ENCODE results near the gene LAMA4.

LAMA4 gene

DNA sequence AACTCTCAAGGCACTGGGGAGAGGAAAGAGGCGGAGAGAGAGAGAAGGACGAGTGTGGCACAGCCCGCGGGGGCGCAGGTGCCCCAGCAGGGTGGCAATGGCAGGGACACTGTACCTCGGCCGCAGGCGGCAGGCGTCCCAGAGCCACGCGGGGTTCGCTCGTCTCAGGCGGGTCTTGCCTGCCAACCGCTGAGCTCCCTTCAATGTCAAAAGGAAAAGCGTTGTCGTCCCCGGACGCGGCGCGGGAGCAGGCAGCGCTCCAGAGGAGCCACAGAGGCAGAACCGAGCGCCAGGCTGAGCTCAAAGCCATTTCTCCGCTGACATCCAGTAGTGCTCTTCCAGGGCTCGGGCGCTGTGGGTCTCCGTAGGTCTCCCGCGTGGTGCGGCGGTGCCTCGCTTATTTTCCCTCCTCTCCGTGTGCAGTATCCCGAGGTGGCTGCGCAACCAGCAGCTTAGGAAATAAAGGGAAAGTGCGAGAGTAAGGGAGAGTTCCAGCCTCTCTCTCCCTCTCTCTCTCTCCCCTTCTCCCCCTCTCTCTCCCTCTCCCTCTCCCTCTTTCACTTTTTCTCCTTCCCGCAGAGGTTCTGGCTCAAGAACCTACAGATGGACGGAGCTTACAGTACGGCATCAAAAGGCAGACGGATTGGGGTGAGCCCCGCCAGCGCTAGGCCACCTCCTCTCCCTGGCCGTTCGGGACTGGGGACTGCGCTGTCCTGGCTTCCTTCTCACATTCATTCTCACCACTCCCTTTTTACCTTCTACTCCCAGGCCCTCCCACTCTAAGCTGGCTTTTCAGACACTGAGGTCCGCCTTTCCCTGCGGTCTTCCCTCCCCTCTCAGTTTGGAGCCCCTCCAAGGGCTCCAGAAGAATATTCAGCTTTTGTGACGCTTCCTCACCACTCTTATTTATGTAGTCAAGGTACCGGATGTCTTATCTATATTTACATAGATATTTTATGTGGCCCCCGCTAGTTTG is at the start of gene LAMA4:
Gene LAMA4, minus strand, starts transcription at position 727 of the 976 bp plus-strand sequence. Its CDS starts 417 bp downstream, at position 310.
- no peak for DNase-seq (ENCODE audit: low read depth)

DNA sequence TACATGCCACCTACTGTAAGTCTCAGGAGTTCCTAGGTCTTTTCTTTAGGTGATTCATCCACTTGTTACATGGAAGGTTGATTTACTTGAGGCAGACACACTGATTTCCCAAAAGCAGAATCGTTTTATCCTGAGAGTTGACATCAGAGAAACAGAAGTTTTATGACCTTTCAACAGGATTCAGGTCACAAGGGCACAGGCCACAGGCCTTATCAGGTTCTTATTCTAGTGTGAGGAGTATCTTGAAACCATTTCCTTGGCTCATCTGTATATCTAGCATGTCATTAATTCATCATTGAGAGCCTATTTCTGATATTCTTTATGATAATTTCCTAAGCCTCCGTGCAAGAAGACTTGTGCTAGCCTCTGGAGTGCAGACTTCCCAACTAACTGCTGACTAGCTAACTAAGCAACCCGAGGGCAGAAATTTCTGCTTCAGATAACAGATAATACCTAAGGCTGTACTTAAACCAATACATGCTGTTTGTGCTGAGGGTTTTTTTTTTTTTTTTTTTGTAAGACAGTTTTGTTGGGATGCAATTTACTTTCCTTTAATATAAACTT is 47.9 kb upstream of the LAMA4 start:
- DNase-seq (ENCODE audit: low read depth), result no peak

DNA sequence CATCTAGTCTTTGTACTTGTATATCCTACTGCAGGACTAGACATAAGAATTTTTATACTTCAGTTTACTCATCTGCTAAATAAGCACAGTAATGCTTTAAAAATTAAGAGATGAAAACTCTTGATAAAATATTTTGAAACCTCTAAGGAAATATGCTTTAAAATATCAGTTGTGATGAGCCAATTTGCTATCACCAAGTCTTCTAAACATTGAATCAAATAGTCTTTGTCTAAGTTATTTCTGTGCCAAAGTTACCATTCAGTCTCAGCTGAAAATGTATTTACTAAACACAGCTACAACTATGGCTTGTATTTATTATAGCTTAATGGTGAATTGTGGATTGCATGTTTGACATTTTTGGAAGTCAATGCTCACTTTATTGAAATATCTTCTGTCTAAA is 46.5 kb upstream of the LAMA4 start:
- DNase-seq (ENCODE audit: low read depth), result no peak

DNA sequence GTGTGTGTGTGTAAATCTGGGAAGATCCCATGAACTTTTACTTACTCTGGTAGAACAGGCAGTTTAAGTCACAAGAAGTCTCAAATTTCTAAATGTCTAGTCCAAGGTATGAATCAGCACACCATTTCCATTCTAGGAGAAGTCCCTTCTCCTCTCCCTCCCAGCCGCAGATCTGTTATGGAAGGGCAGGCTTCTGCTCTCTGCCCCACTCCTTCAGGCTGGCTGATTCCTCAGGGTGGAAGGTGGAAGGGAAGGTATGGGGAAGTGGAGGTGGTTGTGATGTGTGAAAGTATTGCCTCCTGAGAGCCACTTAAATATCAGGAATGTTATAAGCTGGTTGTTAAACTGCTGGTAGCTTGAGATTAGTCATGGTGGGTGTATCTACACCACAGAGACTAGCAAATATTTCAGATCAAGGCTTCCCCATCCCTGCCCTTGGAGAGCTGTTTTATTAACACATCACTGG is 44.5 kb upstream of the LAMA4 start:
- DNase-seq (ENCODE audit: low read depth), result no peak

GRCh38 chr6:112298021-112298745 is 43.8 kb upstream of the LAMA4 start:
- no peak for DNase-seq (ENCODE audit: low read depth)

DNA sequence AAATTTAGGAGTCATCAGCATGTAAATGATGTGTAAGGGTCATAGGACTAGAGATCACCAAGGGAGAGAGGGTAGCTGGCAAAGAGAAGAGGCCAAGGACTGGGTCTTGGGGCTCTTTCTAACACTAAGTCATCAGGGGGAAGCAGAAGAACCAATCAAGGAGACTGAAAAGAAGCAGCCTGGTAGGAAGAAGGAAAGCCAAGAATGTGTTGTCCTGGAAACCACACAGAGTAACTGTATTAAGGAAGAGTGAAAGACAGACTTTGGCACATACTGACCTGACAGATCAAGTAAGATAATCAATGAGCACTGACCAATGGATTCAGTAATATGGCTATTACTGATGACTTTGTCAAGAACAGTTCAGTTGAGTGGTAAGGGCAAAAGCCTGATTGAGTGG is 42.3 kb upstream of the LAMA4 start:
- DNase-seq (ENCODE audit: low read depth), result no peak

GRCh38 chr6:112296122-112296521 is 41.8 kb upstream of the LAMA4 start:
- DNase-seq (ENCODE audit: low read depth), result no peak

DNA sequence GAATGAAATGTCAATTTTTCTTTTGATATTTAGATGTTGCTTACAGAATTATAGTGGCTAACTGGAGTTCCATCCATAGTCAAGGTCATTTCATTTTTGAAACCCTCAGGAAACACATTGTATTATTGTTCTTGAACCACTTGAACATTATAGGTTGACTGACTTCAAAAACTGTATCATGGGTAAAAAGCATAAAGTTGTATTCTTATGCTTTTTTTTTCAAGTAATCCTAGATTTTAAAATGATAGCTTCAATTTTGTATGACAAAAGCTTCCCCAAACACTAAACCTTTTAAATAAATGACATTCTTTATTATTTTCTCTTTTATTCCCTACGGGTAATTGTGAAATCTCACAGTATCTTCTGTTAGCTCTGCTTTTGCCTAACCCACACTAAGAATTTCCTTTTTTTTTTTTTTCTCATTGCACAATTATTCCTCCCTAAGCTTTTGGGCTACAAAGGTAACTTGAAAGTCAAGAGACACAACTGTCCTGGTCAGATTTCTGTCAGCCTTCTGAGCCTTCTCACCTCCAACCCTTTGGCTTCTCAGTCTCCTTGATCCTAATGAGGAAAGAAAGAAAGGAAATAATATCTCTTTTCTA is 36.9 kb upstream of the LAMA4 start:
- no peak for DNase-seq (ENCODE audit: low read depth)

- no peak for DNase-seq (ENCODE audit: low read depth)
These were observed 34.7 kb upstream of the LAMA4 start for GRCh38 chr6:112289038-112289566.

DNA sequence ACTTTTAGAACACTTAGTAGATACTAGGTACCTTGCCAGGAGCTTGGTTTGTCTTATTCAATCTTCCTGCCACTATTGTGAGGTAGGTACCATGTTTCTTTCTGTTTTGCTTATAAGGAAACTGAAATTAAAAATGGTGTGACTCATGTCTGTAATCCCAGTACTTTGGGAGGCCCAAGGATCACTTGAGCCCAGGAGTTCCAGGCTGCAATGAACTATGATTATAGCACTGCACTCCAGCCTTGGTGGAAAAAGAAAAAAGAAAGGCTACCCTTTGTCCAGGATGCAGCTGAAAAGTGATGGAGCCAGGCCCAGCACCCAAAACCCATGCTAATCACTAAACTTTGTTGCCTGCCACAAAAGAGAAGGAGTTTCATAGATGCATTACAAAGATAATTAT is 34.1 kb upstream of the LAMA4 start:
- DNase-seq (ENCODE audit: low read depth), result no peak

- DNase-seq (ENCODE audit: low read depth), result no peak
These were observed 33.3 kb upstream of the LAMA4 start for GRCh38 chr6:112287577-112288225.

DNA sequence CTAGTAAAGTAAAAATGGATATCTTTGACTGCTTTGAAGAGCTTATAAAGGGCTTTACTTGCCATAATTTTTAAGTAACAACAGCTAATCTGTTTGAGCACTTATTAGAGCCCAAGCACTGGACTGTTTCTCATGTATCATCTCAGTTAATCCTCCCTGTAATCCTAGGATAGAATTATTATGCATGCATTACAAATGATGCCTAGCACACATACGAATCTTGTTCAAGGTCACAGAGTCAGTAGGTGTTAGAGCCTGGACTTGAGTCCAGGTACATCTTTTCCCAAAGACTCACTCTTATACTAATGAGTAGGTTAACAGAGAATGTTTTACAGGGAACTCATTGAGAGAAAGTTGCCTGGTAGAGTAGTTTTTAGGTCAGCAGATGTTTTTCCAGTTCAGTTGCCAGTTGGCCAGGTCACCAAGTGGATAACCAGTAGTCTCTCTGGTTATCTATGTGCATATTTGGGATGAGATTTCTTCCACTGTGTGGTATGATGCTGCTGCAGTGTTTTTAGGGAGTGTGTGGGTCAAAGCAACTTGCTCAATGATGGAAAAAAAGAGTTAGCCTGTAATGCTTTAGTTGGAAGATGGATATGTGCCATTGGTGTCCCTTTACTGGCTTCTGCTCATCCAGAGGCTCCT is 32.3 kb upstream of the LAMA4 start:
- no peak for DNase-seq (ENCODE audit: low read depth)

DNA sequence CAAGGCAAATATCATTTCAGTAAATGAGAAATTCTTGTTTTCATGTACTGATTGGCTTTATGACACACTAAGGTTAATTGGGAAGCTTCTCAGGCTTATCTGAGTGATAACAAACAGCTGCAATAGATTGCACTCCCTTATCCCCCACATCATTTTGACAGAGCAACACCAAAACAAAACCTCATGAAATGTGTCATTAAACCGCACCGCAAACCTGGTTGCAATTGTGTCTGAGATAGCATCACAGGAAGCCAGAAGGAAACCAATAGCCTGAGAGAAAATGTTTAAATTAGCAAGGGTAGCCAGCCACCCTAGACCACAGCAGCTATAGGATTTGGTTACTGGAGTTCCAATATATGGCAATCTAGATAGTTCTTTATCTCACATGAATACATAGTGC is 31.6 kb upstream of the LAMA4 start:
- peak; percentile 24 for DNase-seq (ENCODE audit: low read depth)

DNA sequence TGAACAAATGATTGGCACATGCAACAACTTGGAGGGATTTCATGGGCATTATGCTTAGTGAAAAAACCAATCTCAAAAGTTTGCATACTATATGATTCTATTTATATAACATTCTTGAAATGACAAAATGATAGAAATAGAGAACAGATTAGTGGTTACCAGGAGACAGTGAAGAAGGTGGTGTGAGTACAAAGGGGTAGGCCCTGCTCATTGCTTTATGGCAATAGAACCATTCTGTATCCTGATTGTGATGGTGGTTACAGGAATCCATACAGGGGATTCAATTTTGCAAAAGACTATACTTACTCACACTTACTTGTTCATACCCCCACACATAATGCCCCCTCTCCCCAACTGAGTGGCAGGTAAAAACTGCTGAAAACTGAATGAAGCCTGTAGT is 30.2 kb upstream of the LAMA4 start:
- DNase-seq (ENCODE audit: low read depth), result no peak

DNA sequence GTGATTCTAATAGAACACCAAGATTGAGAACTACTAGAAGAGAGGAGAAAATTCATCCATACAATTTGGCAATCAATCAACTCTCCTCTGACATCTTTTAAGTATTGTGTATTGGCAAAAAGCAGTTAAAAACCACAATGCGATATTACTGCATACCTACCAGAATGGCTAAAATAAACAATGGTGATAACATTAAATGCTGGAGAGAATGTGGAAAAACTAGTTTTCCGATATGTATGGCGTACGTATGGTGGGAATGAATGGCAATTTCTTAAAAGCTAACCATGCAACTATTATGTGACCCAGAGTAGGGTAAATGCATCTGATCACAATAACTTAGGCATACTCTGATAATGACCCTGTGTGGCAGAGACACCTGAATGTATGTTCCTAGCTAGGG is 29.3 kb upstream of the LAMA4 start:
- no peak for DNase-seq (ENCODE audit: low read depth)

GRCh38 chr6:112281821-112282615 is 27.7 kb upstream of the LAMA4 start:
- no peak for DNase-seq (ENCODE audit: low read depth)

- no peak for DNase-seq (ENCODE audit: low read depth)
These were observed 24.9 kb upstream of the LAMA4 start for GRCh38 chr6:112279031-112279935.

DNA sequence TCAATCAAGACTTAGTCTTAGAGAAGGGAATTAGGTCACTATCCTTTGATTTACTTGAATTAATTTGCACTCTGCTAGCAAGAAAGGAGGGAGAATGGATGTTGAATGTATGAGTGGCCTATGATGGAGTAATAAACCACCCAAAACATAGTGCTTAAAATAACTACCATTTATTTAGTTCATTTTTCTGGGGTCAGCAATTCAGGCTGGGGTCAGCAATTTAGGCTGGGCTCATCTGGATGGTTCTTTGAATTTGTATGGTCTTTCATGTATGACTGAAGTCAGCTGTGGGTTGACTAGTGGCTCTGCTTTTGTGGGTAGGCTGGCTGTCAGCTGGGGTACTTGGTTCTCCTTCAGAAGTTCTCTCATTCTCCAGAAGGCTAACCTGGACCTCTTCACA is 21.0 kb upstream of the LAMA4 start:
- no peak for DNase-seq (ENCODE audit: low read depth)

GRCh38 chr6:112274774-112275173 is 20.4 kb upstream of the LAMA4 start:
- no peak for DNase-seq (ENCODE audit: low read depth)
